Peyer's patch (tissue), 4 donors: ENCODE results near the gene OSBPL9.

Experiments used
- POLR2A ChIP-seq, 2 donors: fragments of 450-650 bp; IDR thresholded peaks; one replicate each; pipeline ENCODE4 v1.5.1; 2017; ENCODE audit warnings: antibody characterized with exemption in 2 of 2, mild to moderate bottlenecking in 2 of 2, moderate library complexity in 2 of 2
- TF ChIP-seq, protein P1 (sequence below), 6 experiments: fragments of 450-650 bp in 4 of 6; fragments of 200-600 bp in 2 of 6; sonication (generic) in 1 of 6; IDR thresholded peaks; one replicate each; pipeline ENCODE4 v1.5.1; 2017 to 2019; ENCODE audit warnings: antibody characterized with exemption in 6 of 6, mild to moderate bottlenecking in 3 of 6, moderate library complexity in 1 of 6

DNA sequence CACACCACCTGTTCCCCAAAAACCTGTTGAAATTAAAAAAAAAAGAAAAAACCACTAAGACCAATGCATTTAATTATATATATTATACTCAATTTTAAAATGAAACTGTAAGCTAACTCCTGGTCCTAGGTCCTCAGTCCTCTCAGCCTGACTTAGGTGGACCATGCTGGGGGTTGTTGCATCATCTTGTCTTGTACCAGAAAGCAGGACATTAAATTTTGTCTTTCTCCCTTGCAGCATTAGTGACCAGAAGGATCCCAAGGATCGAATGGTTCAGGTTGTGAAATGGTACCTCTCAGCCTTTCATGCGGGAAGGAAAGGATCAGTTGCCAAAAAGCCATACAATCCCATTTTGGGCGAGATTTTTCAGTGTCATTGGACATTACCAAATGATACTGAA, 164.0 kb downstream of the OSBPL9 start:
- TF ChIP-seq, protein P1, sequence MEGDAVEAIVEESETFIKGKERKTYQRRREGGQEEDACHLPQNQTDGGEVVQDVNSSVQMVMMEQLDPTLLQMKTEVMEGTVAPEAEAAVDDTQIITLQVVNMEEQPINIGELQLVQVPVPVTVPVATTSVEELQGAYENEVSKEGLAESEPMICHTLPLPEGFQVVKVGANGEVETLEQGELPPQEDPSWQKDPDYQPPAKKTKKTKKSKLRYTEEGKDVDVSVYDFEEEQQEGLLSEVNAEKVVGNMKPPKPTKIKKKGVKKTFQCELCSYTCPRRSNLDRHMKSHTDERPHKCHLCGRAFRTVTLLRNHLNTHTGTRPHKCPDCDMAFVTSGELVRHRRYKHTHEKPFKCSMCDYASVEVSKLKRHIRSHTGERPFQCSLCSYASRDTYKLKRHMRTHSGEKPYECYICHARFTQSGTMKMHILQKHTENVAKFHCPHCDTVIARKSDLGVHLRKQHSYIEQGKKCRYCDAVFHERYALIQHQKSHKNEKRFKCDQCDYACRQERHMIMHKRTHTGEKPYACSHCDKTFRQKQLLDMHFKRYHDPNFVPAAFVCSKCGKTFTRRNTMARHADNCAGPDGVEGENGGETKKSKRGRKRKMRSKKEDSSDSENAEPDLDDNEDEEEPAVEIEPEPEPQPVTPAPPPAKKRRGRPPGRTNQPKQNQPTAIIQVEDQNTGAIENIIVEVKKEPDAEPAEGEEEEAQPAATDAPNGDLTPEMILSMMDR (IDR thresholded peaks at IDR 0.05): no peak
- TF ChIP-seq POLR2A (IDR thresholded peaks at IDR 0.05): no peak
